NCI-H1092 (cell line): ENCODE data around the gene LONRF2.
"Not testable (repeated sequence)": the region's sequence is repeated elsewhere in the genome, so short reads cannot be mapped to it uniquely, and the experiment has no call there.

Source experiments
- DNase-seq: peaks from one replicate; lab custom pipeline; 2025; lab: John Stamatoyannopoulos, UW

Gene LONRF2

DNA sequence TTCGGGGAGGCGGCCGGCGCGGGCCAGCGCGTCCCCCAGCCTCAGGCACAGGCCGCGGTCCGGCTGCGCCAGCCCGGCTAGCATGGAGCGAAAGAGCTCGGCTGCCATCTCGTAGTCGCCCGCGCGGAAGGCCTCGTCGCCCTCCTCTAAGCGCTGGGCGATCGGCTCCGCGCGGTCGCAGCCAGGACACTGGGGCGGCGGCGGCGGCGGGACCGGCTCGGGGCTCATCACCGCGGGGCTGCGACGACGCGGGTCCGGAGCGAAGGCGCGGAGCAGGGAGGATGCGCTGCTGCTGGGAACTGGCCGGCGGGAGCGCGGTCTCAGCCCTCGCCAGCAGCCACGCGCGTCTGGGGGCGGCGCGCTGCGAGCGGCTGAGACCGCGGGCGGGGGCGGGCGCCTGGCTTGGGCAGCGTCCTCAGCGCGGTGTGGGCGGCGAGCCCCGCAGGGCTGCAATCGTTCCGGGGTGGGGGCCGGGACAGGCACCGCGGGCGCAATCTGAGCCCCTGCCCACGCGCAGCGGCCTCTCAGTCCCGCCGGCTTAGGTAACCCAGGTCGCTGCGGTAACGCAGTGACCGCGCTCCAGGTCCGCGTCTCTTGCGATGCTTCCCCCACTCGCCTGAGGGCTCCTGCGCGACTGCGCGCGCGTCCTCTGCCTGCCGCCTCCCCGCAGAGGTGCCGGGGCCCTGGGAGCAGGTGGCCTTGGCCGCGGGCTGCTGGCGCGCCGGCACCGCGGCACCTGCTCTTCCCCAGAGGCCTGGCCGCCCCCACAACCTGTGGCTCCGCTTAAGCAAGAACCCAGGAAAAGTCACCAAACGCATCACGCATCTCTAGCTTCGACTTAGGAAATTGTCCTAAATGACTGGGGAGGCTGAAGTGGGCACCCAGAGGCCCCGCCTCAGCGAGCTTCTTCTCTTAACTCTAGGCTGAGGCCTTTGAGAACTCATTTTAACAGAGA, at the start of gene LONRF2:
TSS of gene LONRF2 (minus strand) at position 636 of the 955 bp plus-strand sequence. CDS start at position 228, 408 bp downstream.
- DNase-seq: peak; percentile 68

- DNase-seq: no peak
Measured at GRCh38 chr2:100367163-100367562, 44.9 kb upstream of the LONRF2 start.

- peak; percentile 56 for DNase-seq
Measured at GRCh38 chr2:100365434-100365833, 43.1 kb upstream of the LONRF2 start.

- DNase-seq: not testable (repeated sequence)
Measured at GRCh38 chr2:100362269-100362668, 40.0 kb upstream of the LONRF2 start.

DNA sequence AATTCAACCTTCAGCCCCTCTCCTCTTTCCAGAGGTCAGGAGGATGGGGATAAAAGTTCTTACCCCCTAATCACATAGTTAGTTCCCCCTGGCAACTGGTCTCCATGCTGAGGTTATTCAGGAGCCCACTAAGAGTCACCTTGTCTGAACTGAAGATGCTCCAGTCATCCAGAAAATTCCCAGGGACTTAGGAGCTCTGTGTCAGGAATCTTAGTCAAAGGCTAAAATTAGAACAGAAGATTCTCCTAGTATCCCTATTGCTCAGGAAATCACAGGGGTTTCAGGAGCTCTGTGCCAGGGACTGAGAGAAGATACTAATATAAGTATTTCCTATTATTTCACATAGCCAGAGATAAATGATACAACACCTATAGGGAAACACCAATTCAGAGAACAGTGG, 37.3 kb upstream of the LONRF2 start:
- DNase-seq: no peak

- no peak for DNase-seq
Measured at GRCh38 chr2:100358554-100358953, 36.3 kb upstream of the LONRF2 start.

DNA sequence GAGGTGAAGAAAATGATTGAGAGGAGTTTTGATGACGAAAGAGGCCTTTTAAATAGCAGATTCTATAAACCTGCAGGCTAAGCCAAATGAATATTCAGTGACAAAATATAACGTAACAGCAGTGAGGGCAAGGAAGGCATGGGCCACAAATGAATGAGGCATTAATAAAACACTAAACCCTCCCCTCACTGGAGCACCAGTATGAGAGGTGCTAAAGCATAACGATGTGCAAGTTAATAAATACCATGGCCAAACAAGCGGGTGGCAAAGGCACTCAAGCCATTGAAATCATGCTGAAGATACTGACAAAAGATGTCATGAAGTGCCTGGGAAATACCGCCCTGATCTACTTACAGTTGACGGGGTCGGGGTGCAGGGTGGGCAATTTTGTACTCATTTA, 30.2 kb upstream of the LONRF2 start:
- no peak for DNase-seq

DNA sequence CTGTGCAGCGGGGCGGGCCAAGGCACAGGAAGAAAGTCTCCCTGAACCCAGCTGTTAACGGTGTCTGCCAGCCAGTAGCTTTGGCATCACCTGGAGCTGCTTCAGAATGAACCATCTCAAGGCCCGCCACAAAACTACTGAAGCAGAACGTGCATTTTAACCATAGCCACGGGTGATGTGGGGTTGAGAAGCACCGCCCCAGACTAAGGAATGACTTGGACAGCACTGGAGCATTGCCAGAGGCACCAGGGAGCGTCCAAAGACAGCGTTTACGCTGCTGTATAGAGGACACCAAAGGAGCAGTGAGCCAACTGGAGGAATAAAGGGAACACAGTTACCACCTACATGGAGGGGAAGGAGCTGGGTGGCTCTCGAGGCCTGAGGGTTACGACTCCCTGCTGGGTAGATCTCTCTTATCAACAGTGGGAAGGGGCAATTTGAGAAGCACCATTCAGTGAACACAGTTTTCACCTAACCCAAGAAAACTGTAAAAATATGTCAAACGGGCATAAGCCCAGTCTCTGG, 28.4 kb upstream of the LONRF2 start:
- DNase-seq: peak; percentile 1

DNA sequence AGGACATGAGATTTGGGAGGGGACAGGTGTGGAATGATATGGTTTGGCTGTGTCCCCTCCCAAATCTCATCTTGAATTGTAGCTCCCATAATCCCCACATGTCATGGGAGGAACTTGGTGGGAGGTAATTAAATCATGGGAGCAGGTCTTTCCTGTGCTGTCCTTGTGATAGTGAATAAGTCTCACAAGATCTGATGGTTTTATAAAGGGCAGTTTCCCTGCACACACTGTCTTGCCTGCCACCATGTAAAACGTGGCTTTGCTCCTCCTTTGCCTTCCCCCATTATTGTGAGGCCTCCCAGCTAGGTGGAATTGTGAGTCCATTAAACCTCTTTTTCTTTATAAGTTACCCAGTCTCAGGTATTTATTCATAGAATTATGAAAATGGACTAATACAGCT, 22.8 kb upstream of the LONRF2 start:
- not testable (repeated sequence) for DNase-seq

DNA sequence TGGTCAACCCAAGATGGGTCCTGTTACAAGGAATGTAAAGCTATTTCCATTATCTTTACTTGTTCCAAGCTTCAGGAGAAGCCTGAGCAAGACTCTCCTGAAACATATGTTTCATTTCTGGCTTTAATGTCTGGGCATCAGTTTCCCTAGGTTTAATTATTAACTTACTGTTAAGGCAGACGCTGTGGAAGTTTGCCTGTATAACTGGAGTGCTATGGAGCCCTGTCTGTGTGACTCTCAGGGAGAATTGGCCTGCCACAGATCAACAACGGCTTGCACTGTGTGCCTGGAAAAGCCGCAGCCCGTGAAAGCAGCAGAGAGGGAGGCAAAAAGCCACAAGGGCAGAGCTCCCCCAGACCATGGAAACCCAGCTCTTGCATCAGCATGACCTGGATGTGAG, 22.1 kb upstream of the LONRF2 start:
- no peak for DNase-seq

- DNase-seq: not testable (repeated sequence)
Measured at GRCh38 chr2:100342466-100342865, 20.2 kb upstream of the LONRF2 start.

- DNase-seq: no peak
Measured at GRCh38 chr2:100339823-100340222, 17.5 kb upstream of the LONRF2 start.

GRCh38 chr2:100334929-100335328, 12.6 kb upstream of the LONRF2 start:
- DNase-seq: no peak

- DNase-seq: no peak
Measured at GRCh38 chr2:100327742-100328141, 5.4 kb upstream of the LONRF2 start.

DNA sequence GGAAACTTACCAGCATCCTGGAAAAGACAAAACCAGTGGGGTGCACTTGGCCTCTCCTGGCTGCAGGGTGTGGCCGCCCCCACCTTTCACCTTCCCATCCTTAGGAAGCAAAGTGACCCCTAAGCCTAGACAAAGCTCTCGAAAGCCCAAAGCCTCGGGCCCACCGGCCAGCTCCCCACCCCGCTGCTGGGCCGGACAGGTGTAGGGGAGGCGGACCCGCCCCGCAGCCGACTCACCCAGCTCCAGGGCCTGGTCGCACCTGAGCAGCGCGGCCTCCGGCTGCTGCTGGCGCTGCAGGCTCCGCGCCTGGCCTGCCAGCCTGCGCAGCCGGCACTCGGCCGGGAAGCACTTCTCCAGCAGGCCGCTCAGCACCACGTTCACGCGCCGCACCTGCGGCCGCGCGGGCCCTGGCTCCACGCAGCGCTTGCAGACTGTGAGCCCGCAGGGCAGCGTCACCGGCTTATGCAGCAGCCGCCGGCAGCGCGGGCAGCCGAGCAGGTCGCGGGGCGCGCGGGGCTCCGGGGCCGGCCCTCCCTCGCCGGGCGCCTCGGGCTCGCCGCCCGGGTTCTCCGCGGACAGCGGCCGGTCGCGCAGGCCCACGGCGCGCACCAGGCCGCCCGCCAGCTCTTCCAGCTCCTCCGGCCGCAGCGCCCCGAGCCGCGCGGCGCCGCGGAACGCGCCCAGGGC, 979 bp downstream of the LONRF2 start:
- DNase-seq: peak; percentile 5

- peak; percentile 1 for DNase-seq
Measured at GRCh38 chr2:100320547-100321178, 1.6 kb downstream of the LONRF2 start.

DNA sequence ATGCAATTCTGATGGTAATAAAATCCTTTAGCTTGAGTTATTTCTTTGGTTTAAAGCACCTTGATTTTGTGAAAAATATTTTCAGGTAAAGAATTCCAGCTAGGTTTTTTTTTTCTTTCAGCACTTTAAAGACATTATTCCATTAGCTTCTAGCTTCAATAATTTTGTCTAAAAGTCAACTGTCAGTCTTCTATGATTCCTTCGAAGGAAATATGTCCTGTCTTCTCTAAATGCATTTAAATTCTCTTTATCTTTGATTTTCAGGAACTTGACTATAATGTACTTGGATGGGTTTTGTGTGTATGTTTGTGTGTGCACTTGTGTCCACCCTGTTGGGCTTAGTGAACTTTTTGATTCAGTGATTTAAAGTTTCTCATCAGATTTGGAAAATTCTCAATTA, 4.7 kb downstream of the LONRF2 start:
- DNase-seq: no peak

GRCh38 chr2:100309973-100310719, 12.2 kb downstream of the LONRF2 start:
- no peak for DNase-seq

DNA sequence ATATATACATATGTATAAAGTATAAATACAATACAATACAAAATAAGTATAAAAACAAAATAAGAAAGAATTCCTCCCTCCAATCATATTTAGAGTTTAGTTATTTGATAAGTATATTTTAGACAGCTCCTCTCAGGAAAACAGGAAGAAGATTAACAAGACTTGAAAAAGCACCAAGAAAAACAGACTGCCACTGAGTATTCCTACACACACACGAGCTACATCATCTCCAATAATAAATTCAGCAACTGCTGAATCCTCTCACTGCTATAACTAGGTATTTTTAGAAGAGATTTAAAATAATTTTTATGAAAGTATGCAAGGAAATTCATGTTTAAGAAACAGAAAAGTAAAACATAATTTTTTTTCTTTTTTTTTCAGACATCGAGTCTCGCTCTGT, 13.0 kb downstream of the LONRF2 start:
- no peak for DNase-seq

DNA sequence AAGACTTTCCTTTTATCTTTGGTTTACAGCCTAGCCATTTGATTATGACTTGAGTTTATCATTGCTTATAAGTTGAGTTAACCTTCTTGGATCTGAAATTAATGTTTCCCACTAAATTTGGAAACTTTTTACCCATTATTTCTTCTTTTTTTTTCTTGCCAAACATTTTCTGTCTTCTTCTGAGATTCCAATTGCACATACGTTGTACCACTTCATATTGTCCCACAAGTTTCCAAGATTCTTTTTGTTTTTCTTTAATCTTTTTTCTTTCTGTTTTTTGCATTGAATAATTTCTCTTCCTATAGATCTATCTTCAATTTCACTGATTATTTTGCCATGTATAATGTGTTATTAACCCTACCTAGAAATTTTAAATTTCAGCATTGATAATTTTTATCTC, 18.6 kb downstream of the LONRF2 start:
- no peak for DNase-seq

DNA sequence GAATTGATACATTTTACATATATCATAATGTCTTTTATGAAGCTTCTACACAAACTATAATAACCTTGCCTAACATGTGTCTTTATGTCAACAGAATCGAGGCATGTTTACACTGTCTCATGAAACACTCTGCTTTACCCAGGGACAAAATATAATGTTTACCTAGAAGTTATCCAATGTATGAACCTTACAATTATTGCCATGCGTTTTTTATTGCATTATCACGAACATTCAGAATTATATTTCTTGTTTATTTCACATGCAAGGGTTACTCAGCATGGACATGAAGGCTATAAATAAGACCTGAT, 19.8 kb downstream of the LONRF2 start:
- no peak for DNase-seq
